ENCODE results near the gene CALM1.

CALM1 gene

GRCh38 chr14:90396341-90397339, at the start of gene CALM1:
Gene CALM1 (plus strand): TSS chr14:90397029. CDS start chr14:90397231, 202 bp downstream.
- Histone ChIP-seq H3K36me3 (ENCODE audit: control insufficient read depth, insufficient read depth, low read length) (peaks cover 5% of the 10 kb centered on the region; the same call in 1 of the 2 replicates), H3K4me3 (replicated peaks; ENCODE audit: low read depth, low read length) (peak within 1 kb of the TSS; percentile 89), H3K27me3 (replicated peaks; ENCODE audit: control insufficient read depth, insufficient read depth, low read length) (no peaks in the 10 kb centered on the region)
- no peak for TF ChIP-seq CTCF (IDR thresholded peaks at IDR 0.05; ENCODE audit: insufficient read depth, low read length, poor library complexity, severe bottlenecking)
- peak; percentile 99 for DNase-seq (ENCODE audit: extremely low read depth, insufficient read length)

- Histone ChIP-seq H3K4me3 (replicated peaks; ENCODE audit: low read depth, low read length) (no peak overlapping the region), H3K36me3 (ENCODE audit: control insufficient read depth, insufficient read depth, low read length) (no peaks in the 10 kb centered on the region), H3K27me3 (replicated peaks; ENCODE audit: control insufficient read depth, insufficient read depth, low read length) (no peaks in the 10 kb centered on the region)
- no peak for DNase-seq (ENCODE audit: extremely low read depth, insufficient read length)
- TF ChIP-seq CTCF (IDR thresholded peaks at IDR 0.05; ENCODE audit: insufficient read depth, low read length, poor library complexity, severe bottlenecking) = no peak
Measured at GRCh38 chr14:90348270-90348669, 48.6 kb upstream of the CALM1 start.

GRCh38 chr14:90349739-90350138, 47.1 kb upstream of the CALM1 start:
- Histone ChIP-seq H3K36me3 (ENCODE audit: control insufficient read depth, insufficient read depth, low read length) (no peaks in the 10 kb centered on the region), H3K4me3 (replicated peaks; ENCODE audit: low read depth, low read length) (no peak overlapping the region), H3K27me3 (replicated peaks; ENCODE audit: control insufficient read depth, insufficient read depth, low read length) (no peaks in the 10 kb centered on the region)
- no peak for TF ChIP-seq CTCF (IDR thresholded peaks at IDR 0.05; ENCODE audit: insufficient read depth, low read length, poor library complexity, severe bottlenecking)
- DNase-seq (ENCODE audit: extremely low read depth, insufficient read length) = peak; percentile 20

- no peak for TF ChIP-seq CTCF (IDR thresholded peaks at IDR 0.05; ENCODE audit: insufficient read depth, low read length, poor library complexity, severe bottlenecking)
- no peaks in the 10 kb centered on the region; the same call in 1 of the 2 replicates for H3K27me3 ChIP-seq (replicated peaks; ENCODE audit: control insufficient read depth, insufficient read depth, low read length)
- no peak for DNase-seq (ENCODE audit: extremely low read depth, insufficient read length)
- no peak overlapping the region for H3K4me3 ChIP-seq (replicated peaks; ENCODE audit: low read depth, low read length)
- H3K36me3 ChIP-seq (ENCODE audit: control insufficient read depth, insufficient read depth, low read length) = no peaks in the 10 kb centered on the region
Measured at GRCh38 chr14:90354551-90355298, 42.1 kb upstream of the CALM1 start.

- H3K27me3 ChIP-seq (replicated peaks; ENCODE audit: control insufficient read depth, insufficient read depth, low read length) = no peaks in the 10 kb centered on the region; the same call in 1 of the 2 replicates
- no peak overlapping the region for H3K4me3 ChIP-seq (replicated peaks; ENCODE audit: low read depth, low read length)
- TF ChIP-seq CTCF (IDR thresholded peaks at IDR 0.05; ENCODE audit: insufficient read depth, low read length, poor library complexity, severe bottlenecking) = no peak
- no peaks in the 10 kb centered on the region for H3K36me3 ChIP-seq (ENCODE audit: control insufficient read depth, insufficient read depth, low read length)
- DNase-seq (ENCODE audit: extremely low read depth, insufficient read length) = no peak
Measured at GRCh38 chr14:90355540-90356518, 41.0 kb upstream of the CALM1 start.

All from GM06990 (cell line).